ENCODE results near the gene LZIC. TPM values are rescaled to one million over a fixed set of nuclear protein-coding genes. Genes with fewer than 3 reads are reported as not detected.

LZIC gene
- total and polyA plus RNA-seq, 9 of the 15 experiments (the other 6 are each of a cell fraction or from before 2014, with no cell fraction given): 32.9 to 109 (median 61.7) TPM

DNA sequence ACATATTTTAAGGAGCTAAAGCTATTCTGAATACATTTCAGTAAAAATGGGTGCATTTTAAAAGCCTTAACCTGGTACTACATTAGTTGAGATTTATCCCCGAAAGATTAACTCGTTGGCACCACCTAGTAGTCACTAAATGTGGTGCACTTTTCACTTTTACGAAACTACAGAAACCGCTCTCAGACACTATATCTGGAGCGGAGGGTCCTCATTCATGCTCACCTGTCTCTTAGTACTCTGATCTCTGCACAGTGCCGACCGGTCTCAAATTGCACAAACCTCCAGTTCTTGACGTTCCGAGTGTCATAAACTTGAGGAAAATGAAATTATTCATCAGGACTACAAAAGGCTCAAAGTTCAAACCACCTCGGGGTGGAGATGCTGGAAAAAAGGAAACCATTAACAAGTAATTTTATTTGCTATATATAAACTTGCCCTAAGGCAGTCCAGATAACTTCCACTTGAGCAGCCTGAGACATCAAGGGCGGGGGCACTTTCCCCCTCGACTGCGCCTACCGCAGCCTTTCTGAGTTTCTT, 722 bp downstream of the LZIC start (continued):
- TF ChIP-seq CREB3 (tag; conservative IDR thresholded peaks at IDR 0.05; ENCODE audit: low read depth): no peak
- TF ChIP-seq, protein P1, sequence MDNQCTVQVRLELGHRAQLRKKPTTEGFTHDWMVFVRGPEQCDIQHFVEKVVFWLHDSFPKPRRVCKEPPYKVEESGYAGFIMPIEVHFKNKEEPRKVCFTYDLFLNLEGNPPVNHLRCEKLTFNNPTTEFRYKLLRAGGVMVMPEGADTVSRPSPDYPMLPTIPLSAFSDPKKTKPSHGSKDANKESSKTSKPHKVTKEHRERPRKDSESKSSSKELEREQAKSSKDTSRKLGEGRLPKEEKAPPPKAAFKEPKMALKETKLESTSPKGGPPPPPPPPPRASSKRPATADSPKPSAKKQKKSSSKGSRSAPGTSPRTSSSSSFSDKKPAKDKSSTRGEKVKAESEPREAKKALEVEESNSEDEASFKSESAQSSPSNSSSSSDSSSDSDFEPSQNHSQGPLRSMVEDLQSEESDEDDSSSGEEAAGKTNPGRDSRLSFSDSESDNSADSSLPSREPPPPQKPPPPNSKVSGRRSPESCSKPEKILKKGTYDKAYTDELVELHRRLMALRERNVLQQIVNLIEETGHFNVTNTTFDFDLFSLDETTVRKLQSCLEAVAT (IDR thresholded peaks at IDR 0.05): no peak
- TF ChIP-seq FOXP4 (CRISPR knock-in tag; IDR thresholded peaks at IDR 0.05; ENCODE audit: borderline replicate concordance): no peak
- no peak for TF ChIP-seq E2F6 (IDR thresholded peaks at IDR 0.05; ENCODE audit: borderline replicate concordance in 1 of 2, extremely low read depth in 1 of 2, insufficient read depth in 1 of 2, insufficient read length in 1 of 2, low read depth in 1 of 2, low read length in 1 of 2, poor library complexity in 1 of 2, severe bottlenecking in 1 of 2)
- TF ChIP-seq ZNF79 (CRISPR knock-in tag; IDR thresholded peaks at IDR 0.05; ENCODE audit: low read depth): no peak
- TF ChIP-seq, protein P2, sequence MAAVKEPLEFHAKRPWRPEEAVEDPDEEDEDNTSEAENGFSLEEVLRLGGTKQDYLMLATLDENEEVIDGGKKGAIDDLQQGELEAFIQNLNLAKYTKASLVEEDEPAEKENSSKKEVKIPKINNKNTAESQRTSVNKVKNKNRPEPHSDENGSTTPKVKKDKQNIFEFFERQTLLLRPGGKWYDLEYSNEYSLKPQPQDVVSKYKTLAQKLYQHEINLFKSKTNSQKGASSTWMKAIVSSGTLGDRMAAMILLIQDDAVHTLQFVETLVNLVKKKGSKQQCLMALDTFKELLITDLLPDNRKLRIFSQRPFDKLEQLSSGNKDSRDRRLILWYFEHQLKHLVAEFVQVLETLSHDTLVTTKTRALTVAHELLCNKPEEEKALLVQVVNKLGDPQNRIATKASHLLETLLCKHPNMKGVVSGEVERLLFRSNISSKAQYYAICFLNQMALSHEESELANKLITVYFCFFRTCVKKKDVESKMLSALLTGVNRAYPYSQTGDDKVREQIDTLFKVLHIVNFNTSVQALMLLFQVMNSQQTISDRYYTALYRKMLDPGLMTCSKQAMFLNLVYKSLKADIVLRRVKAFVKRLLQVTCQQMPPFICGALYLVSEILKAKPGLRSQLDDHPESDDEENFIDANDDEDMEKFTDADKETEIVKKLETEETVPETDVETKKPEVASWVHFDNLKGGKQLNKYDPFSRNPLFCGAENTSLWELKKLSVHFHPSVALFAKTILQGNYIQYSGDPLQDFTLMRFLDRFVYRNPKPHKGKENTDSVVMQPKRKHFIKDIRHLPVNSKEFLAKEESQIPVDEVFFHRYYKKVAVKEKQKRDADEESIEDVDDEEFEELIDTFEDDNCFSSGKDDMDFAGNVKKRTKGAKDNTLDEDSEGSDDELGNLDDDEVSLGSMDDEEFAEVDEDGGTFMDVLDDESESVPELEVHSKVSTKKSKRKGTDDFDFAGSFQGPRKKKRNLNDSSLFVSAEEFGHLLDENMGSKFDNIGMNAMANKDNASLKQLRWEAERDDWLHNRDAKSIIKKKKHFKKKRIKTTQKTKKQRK (IDR thresholded peaks at IDR 0.05; ENCODE audit: borderline replicate concordance, low read depth, low read length): no peak
- TF ChIP-seq EP400 (IDR thresholded peaks at IDR 0.05): no peak
- no peak for TF ChIP-seq MNT (conservative IDR thresholded peaks at IDR 0.05)
- TF ChIP-seq, protein P3, sequence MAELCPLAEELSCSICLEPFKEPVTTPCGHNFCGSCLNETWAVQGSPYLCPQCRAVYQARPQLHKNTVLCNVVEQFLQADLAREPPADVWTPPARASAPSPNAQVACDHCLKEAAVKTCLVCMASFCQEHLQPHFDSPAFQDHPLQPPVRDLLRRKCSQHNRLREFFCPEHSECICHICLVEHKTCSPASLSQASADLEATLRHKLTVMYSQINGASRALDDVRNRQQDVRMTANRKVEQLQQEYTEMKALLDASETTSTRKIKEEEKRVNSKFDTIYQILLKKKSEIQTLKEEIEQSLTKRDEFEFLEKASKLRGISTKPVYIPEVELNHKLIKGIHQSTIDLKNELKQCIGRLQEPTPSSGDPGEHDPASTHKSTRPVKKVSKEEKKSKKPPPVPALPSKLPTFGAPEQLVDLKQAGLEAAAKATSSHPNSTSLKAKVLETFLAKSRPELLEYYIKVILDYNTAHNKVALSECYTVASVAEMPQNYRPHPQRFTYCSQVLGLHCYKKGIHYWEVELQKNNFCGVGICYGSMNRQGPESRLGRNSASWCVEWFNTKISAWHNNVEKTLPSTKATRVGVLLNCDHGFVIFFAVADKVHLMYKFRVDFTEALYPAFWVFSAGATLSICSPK (IDR thresholded peaks at IDR 0.05; ENCODE audit: borderline replicate concordance): no peak
- TF ChIP-seq TBL1XR1 (IDR thresholded peaks at IDR 0.05; ENCODE audit: low read length in 2 of 2): no peak
- 0 out of 2 replicates have a peak, but pooled peaks have one; percentile 13 for TF ChIP-seq ZKSCAN8 (CRISPR knock-in tag; IDR thresholded peaks at IDR 0.05)

All from K562 (cell line).